ENCODE results near the gene HIVEP3. TPM values are rescaled to one million over a fixed set of nuclear protein-coding genes. Genes with fewer than 3 reads are reported as not detected.

Gene HIVEP3
- total and polyA plus RNA-seq, 2 experiments from 2014 or later: 0.57 to 5.9 TPM

DNA sequence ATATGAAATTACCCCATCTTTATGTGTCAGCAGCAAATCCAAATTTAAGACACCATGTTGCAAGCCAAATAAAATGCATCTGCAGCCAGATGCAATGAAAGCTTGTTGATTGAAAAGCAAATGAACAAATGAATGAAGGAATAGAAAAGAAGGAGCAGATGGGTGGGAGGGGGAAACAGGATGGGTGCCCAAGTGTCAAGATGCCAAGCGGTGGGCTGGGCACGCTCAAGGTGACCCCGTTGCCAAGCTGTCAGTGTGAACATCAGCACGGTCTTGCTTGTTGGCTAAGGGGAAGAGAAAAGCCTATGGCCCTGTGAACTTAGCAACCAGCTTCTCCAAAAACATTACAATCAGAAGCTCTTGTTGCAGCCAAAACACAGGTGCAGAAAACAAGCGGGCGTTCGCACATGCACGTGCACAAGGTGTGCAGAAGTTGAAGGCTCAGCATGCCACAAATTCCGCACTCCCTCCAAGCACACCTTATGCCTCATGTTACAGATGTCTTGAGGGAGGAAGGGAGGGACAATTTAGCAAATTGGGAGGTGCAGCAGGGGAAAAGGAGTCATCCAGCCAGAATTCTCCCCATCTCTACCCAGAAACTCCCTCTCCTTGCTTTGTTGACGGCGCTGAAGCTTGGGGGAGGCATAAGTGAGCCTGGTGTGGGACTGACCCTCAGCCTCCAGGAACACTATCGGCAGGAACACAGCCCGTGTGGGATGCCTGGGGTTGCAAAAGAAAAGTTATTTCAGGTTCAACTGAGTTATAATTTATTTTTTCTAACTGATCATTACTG lies 62.4 kb downstream of the HIVEP3 start:
- no peaks in the 10 kb centered on the region for H4K20me1 ChIP-seq (ENCODE audit: insufficient read depth, poor library complexity, severe bottlenecking)
- H3K4me3 ChIP-seq: no peak overlapping the region
- no peaks in the 10 kb centered on the region for H3K79me2 ChIP-seq
- TF ChIP-seq EZH2 (IDR thresholded peaks at IDR 0.05; ENCODE audit: borderline replicate concordance): no peak
- TF ChIP-seq, protein P1, sequence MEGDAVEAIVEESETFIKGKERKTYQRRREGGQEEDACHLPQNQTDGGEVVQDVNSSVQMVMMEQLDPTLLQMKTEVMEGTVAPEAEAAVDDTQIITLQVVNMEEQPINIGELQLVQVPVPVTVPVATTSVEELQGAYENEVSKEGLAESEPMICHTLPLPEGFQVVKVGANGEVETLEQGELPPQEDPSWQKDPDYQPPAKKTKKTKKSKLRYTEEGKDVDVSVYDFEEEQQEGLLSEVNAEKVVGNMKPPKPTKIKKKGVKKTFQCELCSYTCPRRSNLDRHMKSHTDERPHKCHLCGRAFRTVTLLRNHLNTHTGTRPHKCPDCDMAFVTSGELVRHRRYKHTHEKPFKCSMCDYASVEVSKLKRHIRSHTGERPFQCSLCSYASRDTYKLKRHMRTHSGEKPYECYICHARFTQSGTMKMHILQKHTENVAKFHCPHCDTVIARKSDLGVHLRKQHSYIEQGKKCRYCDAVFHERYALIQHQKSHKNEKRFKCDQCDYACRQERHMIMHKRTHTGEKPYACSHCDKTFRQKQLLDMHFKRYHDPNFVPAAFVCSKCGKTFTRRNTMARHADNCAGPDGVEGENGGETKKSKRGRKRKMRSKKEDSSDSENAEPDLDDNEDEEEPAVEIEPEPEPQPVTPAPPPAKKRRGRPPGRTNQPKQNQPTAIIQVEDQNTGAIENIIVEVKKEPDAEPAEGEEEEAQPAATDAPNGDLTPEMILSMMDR (IDR thresholded peaks at IDR 0.05; ENCODE audit: poor library complexity): no peak
- no peak for TF ChIP-seq EZH2phosphoT487 (IDR thresholded peaks at IDR 0.05; ENCODE audit: low read depth, severe bottlenecking, unreplicated experiment)
- no peak for DNase-seq (ENCODE audit: low spot score)
- H3K9me2 ChIP-seq (replicated peaks; ENCODE audit: insufficient read depth): no peaks in the 10 kb centered on the region
- no peaks in the 10 kb centered on the region for H3K4me1 ChIP-seq (ENCODE audit: insufficient read depth)
- no peak overlapping the region for H2AFZ ChIP-seq
- H3K36me3 ChIP-seq (replicated peaks; ENCODE audit: insufficient read depth, low read depth): no peaks in the 10 kb centered on the region
- no peaks in the 10 kb centered on the region for H3K9me3 ChIP-seq (ENCODE audit: low read depth)
- no peak overlapping the region for H3K27ac ChIP-seq
- no peaks in the 10 kb centered on the region for H3K27me3 ChIP-seq
- 95% methylated on average over 13 of the region's 13 CpGs for WGBS (ENCODE audit: low lambda C conversion rate, missing lambda C conversion rate)
- no peak overlapping the region for H3K4me2 ChIP-seq

DNA sequence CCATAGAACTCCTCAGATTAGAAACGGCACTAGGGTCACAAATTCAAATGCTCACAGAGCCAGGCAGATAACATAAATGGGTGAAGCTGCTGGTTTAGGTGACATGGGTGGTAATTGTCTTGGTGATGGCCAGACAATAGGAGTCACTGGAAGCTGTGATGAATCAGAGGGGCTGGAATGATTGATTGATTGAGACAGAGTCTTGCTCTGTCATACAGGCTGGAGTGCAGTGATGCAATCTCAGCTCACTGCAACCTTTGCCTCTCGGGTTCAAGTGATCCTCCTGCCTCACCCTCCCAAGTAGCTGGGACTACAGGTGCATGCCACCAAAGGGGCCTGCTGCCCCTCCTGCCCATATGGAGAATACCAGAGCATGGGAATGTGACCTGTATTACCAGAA lies 63.0 kb downstream of the HIVEP3 start:
- Histone ChIP-seq H3K4me2 (no peak overlapping the region), H3K79me2 (no peaks in the 10 kb centered on the region), H3K9me2 (replicated peaks; ENCODE audit: insufficient read depth) (no peaks in the 10 kb centered on the region), H3K36me3 (replicated peaks; ENCODE audit: insufficient read depth, low read depth) (no peaks in the 10 kb centered on the region), H3K27ac (no peak overlapping the region), H3K27me3 (no peaks in the 10 kb centered on the region), H3K9me3 (ENCODE audit: low read depth) (no peaks in the 10 kb centered on the region), H2AFZ (no peak overlapping the region), H4K20me1 (ENCODE audit: insufficient read depth, poor library complexity, severe bottlenecking) (no peaks in the 10 kb centered on the region), H3K4me3 (no peak overlapping the region), H3K4me1 (ENCODE audit: insufficient read depth) (no peaks in the 10 kb centered on the region)
- TF ChIP-seq EZH2phosphoT487 (IDR thresholded peaks at IDR 0.05; ENCODE audit: low read depth, severe bottlenecking, unreplicated experiment) (no peak), EZH2 (IDR thresholded peaks at IDR 0.05; ENCODE audit: borderline replicate concordance) (no peak)
- TF ChIP-seq, protein P1 (IDR thresholded peaks at IDR 0.05; ENCODE audit: poor library complexity): no peak
- no peak for DNase-seq (ENCODE audit: low spot score)
- 67% methylated on average over 2 of the region's 2 CpGs for WGBS (ENCODE audit: low lambda C conversion rate, missing lambda C conversion rate)

DNA sequence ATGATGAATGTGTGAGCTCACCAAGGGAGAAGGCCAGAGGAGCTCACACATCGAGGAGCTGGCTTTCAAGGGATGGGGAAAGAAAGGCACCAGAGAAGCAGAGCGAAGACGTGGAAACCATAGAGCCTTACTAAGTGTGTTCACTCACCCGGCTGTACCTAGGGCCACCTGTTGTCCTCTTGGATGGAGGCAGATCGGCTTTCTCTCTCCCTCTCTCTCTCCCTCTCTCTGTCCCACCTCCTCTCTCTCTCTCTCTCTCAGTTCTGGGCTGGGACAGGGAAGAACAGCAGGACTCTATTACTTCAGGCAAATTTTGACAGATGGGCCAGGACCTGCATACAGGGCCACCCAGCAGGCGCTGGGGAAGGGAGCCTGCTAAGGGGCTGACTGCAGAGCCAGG lies 64.8 kb downstream of the HIVEP3 start:
- Histone ChIP-seq H3K9me2 (replicated peaks; ENCODE audit: insufficient read depth) (no peaks in the 10 kb centered on the region), H3K36me3 (replicated peaks; ENCODE audit: insufficient read depth, low read depth) (no peaks in the 10 kb centered on the region), H3K79me2 (no peaks in the 10 kb centered on the region), H4K20me1 (ENCODE audit: insufficient read depth, poor library complexity, severe bottlenecking) (no peaks in the 10 kb centered on the region), H3K4me3 (no peak overlapping the region), H3K9me3 (ENCODE audit: low read depth) (no peaks in the 10 kb centered on the region), H3K4me1 (ENCODE audit: insufficient read depth) (no peaks in the 10 kb centered on the region), H2AFZ (no peak overlapping the region), H3K4me2 (no peak overlapping the region), H3K27ac (no peak overlapping the region), H3K27me3 (no peaks in the 10 kb centered on the region)
- 90% methylated on average over 6 of the region's 6 CpGs for WGBS (ENCODE audit: low lambda C conversion rate, missing lambda C conversion rate)
- DNase-seq (ENCODE audit: low spot score): no peak
- TF ChIP-seq, protein P1 (IDR thresholded peaks at IDR 0.05; ENCODE audit: poor library complexity): no peak
- TF ChIP-seq EZH2phosphoT487 (IDR thresholded peaks at IDR 0.05; ENCODE audit: low read depth, severe bottlenecking, unreplicated experiment) (no peak), EZH2 (IDR thresholded peaks at IDR 0.05; ENCODE audit: borderline replicate concordance) (no peak)
